HG02763 (cell line): ENCODE results near the gene MRPL14.
"Not testable (repeated sequence)": the region's sequence is repeated elsewhere in the genome, so short reads cannot be mapped to it uniquely, and the experiment has no call there.

ENCODE experiments used
- ATAC-seq: cut with Tn5 transposase; IDR thresholded peaks from one replicate; pipeline ENCODE4 v1.9.1; 2021; ENCODE audit warnings: mild to moderate bottlenecking, moderate library complexity; ENCODE audit not compliant: unreplicated experiment

Gene MRPL14

DNA sequence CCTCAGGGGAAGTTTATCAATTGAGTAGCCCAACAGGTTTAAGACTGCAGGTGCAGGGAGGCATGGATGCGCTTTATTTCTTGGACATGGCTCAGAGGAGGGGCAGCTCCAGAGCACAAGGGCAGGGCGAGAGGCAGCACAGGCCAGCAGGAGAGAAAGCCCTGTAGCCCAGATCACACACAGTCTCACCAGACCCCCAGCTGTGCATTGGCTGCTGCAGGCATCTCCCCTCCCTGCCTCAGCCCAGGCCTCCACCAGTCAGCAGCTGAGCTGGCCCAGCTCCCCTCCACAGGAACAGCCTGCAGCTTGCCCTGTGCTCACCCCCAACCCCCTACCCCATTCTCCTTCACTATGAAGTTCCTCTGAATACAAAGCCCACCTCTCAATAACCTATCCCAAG is 24.7 kb downstream of the MRPL14 start:
- no peak for ATAC-seq

DNA sequence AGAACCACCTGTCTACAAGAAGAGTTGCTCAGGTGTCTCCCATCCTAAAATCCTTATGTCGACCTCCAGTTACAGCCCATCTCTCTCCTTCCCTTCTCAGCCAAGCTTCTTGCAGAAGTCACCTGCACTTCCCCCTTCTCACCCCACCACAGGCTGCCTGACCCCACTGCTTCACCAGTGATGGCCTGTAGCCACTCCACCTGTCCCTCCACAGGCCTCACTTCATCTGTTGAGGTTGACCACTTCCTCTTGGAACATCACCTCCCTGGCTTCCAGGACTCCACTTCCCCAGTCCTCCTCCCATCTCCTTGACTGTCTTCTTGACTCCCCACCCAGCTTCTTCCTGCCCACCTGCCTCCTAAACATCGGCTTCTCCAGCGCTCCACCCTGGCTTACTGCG is 25.4 kb downstream of the MRPL14 start:
- ATAC-seq: no peak

DNA sequence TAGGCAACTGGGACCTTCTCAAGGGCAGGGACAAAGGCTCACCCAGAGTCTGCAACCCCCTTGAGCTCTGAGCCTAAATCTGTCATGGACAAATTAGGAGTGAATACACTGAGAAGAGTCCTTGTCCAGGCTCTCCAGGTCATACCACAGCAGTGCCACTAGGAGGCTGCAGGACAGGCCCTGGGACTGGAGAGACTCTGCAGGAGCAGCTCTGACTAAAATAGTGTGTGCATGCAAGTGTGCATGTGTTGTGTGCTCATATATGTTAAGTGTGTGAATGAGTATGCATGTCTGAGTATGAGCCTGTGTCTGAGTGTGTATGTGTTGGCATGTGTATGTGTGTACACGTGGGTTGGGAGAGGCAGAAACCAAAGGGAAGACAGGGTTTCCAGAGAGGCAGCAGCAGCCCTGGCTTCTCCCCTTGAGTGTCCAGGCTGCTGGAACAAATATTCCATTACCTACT is 27.1 kb downstream of the MRPL14 start:
- no peak for ATAC-seq

DNA sequence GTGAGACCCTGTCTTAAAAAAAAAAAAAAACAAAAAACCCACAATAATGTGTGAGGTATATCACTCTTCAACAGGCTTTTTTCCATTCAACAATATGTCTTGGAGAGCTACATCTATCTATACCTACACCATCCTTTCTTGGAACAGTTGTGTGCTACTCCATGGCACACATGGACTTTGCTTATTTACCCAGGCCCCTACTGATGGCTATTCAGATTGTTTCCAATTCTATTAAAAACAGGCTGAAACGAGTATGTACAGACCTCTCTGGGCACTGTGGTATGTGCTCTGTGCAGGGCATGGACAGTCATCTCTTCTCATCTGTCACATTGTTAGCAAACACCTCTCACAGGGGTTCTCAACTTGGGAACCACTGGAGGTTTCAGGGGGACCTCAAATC is 28.1 kb downstream of the MRPL14 start:
- ATAC-seq: no peak

DNA sequence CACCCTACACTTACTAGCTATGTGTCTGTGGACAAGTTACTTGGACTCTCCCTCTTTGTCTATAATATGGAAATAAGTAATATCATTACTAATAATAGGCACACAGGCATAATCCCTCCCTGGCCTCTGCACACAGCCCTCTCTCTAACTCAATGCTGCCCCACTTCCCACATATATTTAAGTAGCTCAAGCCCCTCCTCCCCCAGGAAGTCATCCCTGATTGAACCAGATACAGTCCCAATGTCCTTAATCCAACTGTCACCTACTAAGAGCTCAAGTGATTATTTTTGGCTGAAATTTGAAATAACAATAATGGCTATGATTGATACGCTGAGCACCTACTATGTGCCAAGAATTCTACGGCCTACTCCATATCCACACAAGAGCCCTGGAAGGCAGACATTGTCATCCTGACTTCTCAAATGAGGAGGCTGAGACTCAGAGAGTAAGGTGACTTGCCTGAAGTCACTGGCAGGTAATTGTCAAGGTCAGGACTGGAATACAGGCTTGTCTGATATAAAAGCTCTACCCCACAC is 29.4 kb downstream of the MRPL14 start:
- no peak for ATAC-seq

DNA sequence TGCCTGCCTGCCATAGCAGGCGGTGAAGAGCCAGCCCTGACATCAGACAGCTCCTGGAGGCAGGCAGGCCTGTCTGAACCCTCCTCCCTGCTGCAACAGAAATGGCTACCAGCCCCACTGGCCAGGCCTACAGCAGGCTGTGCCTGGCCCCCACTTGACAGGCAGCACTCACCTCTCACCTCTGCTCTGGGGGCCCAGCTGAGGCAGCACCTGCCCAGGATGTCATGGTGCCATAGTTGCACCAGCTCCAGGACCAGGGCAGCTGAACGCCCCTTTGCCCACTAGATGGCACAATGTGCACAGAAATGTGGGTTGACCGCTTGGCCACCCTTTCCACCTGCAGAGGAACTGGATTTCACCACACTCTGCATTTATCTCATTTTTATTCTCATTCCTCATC is 30.6 kb downstream of the MRPL14 start:
- peak; percentile 45 for ATAC-seq

DNA sequence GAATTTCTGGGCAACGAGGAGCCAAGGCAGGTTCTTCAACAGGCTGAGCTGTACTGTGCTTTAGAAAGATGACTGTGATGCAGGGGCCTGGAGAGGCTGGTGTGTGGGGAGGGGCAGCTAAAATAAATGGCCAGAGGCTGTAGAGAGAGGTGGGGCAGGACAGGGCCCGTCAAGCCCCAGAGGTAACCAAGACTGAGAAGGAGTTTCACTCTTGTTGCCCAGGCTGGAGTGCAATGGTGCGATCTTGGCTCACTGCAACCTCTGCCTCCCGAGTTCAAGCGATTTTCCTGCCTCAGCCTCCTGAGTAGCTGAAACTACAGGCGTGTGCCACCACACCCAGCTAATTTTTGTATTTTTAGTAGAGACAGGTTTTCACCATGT is 32.0 kb downstream of the MRPL14 start:
- not testable (repeated sequence) for ATAC-seq

DNA sequence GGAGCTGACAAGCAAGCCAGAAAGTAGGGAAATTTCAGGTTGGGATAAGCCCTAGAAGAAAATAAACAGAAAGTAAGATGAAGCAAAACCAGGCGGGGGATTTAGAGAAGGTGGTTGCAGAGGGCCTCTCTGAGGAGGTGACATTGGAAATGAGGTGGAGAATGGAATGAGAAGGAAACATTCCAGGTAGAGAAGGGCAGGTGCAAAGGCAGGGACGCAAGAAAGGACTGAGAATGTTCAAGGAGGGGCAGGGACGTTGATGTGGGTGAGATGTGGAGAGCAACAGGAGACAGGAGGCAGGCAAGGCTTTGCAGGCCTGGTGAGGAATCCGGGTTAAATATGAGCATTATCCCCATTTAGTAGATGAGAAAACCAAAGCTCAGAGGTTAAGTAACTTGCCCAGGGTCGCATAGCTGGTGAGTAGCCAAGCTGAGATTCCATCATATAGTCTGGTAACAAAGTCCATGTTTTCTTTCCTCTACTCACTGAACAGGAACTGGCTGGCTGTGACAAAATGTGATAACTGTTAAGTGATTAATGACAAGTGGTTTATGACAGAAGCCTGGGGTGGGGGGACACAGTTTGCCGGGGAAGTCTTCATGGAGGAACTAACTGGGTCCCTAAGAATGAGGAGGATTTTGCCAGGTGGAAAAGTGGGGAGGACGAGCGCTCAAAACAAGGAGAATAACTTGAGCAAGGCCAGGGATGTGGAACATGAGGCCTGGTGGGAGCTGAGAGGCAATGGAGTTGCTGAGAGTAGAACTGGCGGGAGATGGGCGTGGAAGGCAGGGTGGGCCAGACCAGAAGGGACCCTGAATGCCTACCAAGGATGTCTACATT is 32.6 kb downstream of the MRPL14 start:
- ATAC-seq: no peak

DNA sequence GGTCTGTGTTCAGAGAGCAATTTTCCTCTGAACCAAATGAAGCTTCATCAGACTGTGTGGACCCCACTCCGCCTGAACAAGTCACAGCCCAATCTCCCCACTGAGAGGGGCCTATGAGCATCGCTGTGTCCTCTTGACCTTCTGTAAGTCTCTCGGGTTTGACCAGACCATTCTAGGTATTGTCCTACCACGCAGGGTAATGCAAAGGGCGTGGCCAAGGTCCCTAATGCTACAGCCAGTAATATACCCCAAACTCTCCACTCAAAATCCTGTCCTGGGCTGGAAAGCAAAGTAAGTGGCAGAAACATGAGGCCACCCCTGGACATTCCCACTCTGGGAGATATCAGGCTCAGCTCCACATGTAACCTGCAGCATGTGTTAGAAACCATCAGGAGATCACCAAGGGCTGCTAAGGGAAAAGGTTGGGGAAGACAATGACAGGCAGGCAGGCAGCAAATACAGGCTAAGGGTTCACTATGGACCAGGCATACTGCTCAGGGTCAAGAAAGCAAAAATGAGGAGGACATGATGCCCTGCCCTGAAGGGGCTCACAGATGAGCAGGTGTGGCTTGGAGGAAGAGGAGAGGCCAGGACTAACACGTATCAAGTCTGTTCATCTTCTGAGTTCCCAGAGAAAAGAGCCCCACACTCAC is 33.4 kb downstream of the MRPL14 start:
- ATAC-seq: no peak

DNA sequence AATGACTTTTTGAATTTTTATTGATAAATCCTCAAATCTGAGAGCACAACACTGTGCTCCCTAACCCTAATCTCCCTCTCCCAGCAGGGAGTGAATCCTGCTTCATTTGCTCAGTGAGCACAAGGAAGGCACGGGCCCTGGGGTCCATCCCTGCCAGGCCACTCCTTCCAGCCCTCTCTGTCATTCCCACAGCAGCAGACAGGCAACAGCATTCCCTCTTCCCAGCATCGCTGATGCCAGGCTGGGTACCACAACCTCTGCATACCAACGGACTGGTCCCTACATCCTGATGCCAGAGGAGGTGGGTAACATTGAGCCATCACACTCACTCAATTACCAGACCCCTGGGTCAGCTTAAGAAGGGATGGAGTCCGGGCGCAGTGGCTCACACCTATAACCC is 34.2 kb downstream of the MRPL14 start:
- ATAC-seq: no peak

DNA sequence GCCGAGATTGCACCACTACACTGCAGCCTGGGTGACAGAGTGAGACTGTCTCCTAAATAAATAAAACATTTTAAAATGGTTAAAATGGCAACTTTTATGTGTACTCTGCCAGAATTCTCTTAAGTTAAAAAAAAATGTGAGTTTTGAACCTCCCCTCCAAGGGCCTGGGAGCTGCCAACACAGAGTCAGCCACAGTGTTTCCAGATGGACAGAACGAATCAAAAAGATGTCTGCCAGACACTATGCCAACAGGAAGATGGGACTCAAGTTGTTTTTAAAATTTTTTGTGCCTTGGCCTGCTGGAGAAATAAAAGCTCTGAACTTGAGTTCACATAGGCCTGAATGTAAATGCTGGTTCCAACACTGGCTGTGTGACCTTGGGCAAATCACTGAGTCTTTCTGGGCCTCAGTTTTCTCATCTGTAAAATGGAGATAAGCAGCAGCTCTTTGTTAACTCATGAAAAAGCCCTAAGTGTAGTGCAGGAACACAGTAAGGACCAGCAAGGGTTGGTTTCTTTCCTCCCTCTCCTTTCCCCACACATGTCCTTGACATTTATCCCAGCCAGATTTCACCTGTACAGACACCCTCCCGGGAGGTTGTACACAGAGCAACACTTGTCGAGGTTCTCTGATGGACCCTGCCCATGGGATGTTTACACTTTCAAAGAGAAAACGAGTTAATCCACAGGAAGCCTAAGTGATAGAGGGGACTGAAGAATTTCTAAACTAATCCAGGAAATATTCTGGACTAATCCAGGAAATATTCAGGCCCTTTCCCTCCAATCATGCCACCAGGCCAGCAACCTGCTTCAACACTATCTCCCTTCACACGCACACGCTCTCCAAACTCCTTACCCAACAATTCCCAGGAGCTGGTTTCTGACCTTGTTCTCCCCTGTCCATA is 35.0 kb downstream of the MRPL14 start:
- no peak for ATAC-seq

DNA sequence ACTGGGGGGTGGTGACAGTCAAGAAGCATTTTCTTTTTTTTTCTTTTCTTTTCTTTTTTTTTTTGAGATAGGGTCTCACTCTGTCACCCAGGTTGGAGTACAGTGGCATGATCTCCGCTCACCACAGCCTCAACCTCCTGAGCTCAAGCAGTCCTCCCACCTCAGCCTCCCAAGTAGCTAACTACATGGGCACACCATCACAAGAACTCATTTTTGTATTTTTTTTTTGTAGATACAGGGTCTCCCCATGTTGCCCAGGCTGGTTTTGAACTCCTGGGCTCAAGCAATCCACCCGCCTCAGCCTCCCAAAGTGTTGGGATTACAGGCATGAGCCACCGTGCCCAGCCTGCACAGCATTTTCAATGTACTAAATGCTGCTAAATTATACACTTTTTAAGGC is 35.9 kb downstream of the MRPL14 start:
- not testable (repeated sequence) for ATAC-seq

DNA sequence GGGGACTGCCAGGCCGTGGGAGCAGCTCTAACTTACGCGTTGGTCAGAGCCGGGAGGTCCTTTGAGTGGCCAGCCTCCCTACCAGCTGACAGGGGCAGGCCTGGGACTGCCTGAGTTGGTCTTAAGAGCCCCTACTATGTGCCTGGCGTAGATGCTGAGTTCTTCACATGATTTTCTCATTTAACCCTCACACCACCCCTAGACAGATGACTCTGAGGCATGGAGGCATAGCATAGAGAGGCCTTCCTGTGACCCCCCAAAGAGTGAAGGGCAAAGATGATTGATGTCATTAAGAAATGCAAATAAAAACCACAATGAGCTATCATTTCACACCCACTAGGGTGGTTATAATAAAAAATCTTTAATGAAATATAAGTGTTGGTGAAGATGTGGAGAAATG is 36.8 kb downstream of the MRPL14 start:
- ATAC-seq: no peak

DNA sequence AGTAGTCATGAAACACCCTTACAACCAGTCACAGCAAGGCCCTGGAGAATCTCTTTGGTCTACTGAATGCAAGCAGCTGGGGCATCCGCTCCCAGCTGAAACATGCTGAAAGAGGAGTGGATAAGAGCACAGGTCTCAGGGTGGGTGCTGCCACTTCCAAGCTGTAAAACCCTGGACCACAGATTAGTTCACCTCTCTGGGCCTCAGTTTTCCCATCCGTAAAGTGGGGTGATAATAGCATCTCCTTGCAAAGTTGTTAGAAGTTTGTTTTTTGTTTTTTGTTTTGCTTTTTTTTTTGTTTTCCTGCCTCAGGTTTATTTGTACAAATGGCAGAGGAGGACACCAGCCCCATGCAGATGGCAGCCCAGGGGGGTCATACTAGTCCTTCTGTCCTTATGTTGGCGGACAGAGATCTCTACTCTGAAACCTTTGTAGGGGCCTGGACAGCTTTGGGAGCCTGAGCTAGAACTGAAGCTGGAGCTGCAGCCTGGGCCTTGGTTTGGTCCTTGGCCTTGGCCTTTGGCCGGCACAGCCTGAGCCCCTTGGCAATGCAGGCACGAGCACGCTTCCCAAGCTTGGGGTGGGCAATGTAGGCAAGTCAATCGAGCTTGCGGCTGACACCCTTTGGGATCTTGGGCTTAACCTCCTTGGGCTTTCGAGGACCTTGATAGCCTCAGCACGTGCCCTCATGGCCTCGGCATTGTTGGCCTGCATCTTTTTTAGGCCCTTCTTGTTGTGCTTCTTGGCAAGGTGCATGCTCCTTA is 38.2 kb downstream of the MRPL14 start:
- ATAC-seq: no peak

DNA sequence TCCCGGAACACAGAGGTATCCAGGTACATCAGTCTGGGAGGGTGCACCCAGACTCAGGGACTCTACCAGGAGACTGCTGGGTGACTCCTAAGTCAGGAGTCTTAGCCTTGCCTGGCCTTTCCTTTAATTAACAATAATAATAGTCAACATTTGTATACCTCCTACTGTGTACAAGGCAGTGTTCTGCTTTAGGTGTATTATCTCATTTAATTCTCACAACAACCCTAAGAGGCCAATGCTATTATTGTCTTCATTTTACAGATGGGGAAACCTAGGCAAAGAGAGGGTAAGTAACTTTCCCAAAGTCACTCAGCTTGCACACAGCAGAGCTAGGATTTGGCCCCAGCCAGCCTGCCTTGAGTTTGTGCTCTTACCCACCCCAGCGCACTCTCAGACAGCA is 39.6 kb downstream of the MRPL14 start:
- no peak for ATAC-seq

DNA sequence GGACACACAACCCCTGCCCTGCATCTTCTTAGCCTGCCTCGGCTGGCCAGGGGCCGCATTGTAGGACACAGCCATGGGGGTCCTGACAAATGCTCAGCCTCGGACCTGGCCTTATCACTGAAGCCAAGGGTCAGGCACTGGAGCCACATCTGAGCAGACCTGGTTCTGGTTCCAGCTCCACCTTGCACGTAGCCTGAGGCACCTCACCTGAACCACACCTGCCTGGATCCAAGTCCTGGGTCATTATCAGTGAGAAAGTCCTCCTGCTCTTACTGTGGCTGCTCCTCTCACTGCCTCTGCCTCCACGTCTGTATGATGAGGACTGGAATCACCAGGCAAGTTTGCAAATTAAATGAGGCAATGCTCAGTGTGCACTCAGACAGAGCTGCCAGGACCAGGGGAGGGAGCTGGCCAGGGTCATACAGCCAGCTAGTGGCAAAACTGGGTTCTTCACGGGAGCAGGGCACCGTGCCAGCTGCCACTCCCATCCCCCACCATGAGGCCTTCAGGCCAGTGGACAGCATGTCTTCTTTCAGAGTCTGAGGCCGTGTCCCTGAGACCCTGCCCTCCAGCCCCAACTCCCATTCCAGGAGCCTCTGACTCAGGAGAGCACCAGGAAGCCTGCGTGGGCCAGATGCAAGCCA is 40.2 kb downstream of the MRPL14 start:
- no peak for ATAC-seq

DNA sequence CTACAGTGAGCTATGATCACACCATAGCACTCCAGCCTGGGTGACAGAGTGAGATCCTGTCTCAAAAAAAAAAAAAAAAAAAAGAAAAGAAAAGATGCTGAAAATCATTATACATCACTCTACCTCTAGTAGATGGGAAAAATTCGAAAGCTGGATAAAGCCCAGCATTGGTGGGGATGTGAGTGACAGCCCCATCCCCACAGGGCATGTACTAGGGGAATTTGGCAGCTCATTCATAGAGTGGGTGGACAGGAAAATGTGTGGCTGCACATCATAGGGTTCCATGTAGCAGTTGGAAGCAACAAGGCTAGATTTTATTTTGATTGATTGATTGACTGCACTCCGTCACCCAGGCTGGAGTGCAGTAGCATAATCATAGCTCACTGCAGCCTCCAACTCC is 42.0 kb downstream of the MRPL14 start:
- ATAC-seq: no peak

DNA sequence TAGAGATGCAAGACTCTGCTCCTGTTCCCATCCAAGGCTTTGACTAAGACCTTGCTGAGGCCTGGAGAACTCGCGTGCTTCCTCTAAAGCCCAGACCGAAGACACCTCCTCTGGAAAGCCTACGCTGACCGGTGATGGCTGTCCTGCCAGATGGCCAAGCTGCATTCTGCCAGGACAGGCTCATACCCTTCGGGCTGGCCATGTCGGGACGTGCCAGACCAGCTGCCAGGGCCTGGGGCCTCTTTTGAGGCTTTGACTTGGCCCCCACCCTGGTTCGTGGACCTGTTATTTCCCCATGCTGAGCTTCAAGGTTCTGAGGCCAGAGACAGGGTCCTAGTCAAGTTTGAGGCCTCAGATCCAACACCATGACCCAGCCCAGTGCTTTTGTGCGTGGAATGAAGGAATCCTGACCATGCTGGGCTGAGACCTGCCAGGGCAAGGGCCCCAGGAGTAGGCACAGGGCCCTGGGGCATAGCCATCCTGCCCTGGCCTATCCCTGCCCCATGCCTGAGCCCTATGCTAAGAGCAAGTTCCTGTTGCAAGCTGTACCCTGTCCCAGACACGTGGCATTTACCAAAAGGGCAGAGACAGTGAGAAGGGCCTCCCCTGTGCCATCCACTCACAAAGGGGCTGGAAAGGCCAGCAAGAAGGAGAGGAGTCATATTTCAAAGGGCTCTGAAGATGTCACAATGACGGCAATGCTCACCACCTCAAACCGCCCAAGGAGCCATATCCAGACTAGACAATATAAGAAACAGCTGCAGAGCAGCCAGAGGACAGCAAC is 42.8 kb downstream of the MRPL14 start:
- ATAC-seq: no peak

DNA sequence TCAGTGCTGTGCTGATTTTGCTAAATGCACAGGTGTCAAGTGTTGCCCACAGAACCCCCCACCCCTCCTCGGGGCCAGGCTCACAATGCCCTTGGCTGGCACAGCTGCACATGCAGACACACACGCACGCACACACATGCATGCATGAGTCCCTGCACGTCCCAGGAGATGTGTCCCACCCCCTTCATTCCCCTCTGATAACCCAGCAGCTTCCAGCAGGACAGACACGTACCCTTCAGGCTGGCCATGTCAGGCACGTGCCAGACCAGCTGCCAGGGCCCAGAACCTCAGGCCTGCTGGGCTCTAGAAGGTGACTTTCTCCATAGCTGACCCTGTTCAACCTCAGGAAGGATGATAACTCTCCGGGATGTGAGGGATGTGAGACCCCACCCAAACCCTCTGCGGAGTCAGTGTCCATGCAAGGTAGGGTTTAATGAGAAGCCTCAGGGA is 44.4 kb downstream of the MRPL14 start:
- no peak for ATAC-seq
